Neural crest cell (in vitro differentiated cells): ENCODE results near the gene LRMDA. TPM values are rescaled to one million over a fixed set of nuclear protein-coding genes. Genes with fewer than 3 reads are reported as not detected.

Experiments used
- DNase-seq: peaks from one replicate; pipeline ENCODE4 v3.0.0; 2021; ENCODE audit warnings: low read depth, mixed read lengths, low spot score
- H3K27ac Mint-ChIP-seq: one replicate; pipeline ENCODE4 v1.8.0; 2021; ENCODE audit warnings: mild to moderate bottlenecking, mixed read lengths; ENCODE audit not compliant: unreplicated experiment
- H3K27me3 Mint-ChIP-seq: 2 replicates; pipeline ENCODE4 v1.8.0; 2021; ENCODE audit warnings: low read depth, mild to moderate bottlenecking, mixed read lengths
- H3K36me3 Mint-ChIP-seq: 2 replicates; pipeline ENCODE4 v1.8.0; 2021; ENCODE audit warnings: low read depth, mild to moderate bottlenecking, mixed read lengths
- H3K4me1 Mint-ChIP-seq: 2 replicates; pipeline ENCODE4 v1.8.0; 2021; ENCODE audit warnings: mixed read lengths
- H3K4me3 Mint-ChIP-seq: one replicate; pipeline ENCODE4 v1.8.0; 2021; ENCODE audit warnings: mild to moderate bottlenecking, mixed read lengths
- H3K9me3 Mint-ChIP-seq: 2 replicates; pipeline ENCODE4 v1.8.0; 2021; ENCODE audit warnings: mixed read lengths
- total RNA-seq: library from RNA; stranded (reverse); gene quantifications from 2 replicates; pipeline ENCODE4 v1.2.1, GENCODE V29; 2021
- TF ChIP-seq, protein P1 (sequence below): fragments of 200-600 bp; sonication (generic); conservative IDR thresholded peaks from 2 replicates; pipeline ENCODE4 v1.5.0; 2021; ENCODE audit warnings: antibody characterized with exemption, mild to moderate bottlenecking

The LRMDA gene
- total RNA-seq, 1 donor from 2014 or later: 3.1 TPM

GRCh38 chr10:75653761-75654160 lies 222.3 kb downstream of the LRMDA start:
- no peak for DNase-seq
- peaks cover 2% of the 10 kb centered on the region for H3K9me3 Mint-ChIP-seq
- H3K27ac Mint-ChIP-seq: no peak overlapping the region
- H3K4me3 Mint-ChIP-seq: no peak overlapping the region
- peaks cover 38% of the 10 kb centered on the region for H3K4me1 Mint-ChIP-seq
- no peaks in the 10 kb centered on the region for H3K27me3 Mint-ChIP-seq
- H3K36me3 Mint-ChIP-seq: no peaks in the 10 kb centered on the region
- TF ChIP-seq, protein P1, sequence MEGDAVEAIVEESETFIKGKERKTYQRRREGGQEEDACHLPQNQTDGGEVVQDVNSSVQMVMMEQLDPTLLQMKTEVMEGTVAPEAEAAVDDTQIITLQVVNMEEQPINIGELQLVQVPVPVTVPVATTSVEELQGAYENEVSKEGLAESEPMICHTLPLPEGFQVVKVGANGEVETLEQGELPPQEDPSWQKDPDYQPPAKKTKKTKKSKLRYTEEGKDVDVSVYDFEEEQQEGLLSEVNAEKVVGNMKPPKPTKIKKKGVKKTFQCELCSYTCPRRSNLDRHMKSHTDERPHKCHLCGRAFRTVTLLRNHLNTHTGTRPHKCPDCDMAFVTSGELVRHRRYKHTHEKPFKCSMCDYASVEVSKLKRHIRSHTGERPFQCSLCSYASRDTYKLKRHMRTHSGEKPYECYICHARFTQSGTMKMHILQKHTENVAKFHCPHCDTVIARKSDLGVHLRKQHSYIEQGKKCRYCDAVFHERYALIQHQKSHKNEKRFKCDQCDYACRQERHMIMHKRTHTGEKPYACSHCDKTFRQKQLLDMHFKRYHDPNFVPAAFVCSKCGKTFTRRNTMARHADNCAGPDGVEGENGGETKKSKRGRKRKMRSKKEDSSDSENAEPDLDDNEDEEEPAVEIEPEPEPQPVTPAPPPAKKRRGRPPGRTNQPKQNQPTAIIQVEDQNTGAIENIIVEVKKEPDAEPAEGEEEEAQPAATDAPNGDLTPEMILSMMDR: no peak

GRCh38 chr10:75654171-75654771 lies 222.8 kb downstream of the LRMDA start:
- Mint-ChIP-seq H3K9me3 (peaks cover 2% of the 10 kb centered on the region), H3K4me3 (no peak overlapping the region), H3K4me1 (peaks cover 41% of the 10 kb centered on the region), H3K27ac (no peak overlapping the region), H3K27me3 (no peaks in the 10 kb centered on the region), H3K36me3 (no peaks in the 10 kb centered on the region)
- TF ChIP-seq, protein P1: no peak
- DNase-seq: no peak

GRCh38 chr10:75654772-75655171 lies 223.3 kb downstream of the LRMDA start:
- TF ChIP-seq, protein P1: no peak

DNA sequence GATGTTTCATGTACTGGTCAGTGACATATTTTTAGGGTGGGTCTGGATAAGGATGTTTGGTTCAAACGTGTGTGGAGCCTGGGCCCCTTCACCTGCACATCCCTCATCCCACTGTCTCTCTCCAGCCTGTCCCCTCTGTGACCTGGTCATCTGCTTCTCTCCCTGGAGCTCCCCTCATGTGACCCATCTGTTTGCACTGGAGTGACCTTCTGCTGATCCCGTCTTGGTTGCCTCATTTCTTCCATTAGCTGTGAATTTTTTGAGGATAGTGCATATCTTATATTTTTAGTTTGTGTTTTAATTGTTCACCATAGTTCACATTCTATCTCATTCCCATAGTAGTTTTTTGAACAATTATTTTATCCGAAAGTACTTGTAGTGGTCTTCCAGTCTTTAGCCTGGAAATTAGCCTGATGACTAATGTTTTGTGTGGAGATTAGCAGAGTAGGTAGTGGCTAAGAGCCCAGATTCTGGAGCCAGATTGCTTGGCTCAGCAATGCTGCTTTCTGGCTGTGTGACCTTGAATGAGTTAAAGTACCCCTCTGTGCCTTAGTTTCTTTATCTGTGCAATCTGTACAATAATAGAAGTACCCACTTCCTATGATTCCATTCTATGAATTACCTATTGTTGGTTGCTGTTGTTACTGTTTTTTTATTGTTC lies 224.5 kb downstream of the LRMDA start:
- H3K36me3 Mint-ChIP-seq: no peaks in the 10 kb centered on the region
- TF ChIP-seq, protein P1: no peak
- H3K27me3 Mint-ChIP-seq: no peaks in the 10 kb centered on the region
- H3K4me1 Mint-ChIP-seq: peaks cover 45% of the 10 kb centered on the region
- no peaks in the 10 kb centered on the region for H3K9me3 Mint-ChIP-seq
- no peak overlapping the region for H3K4me3 Mint-ChIP-seq
- no peak overlapping the region for H3K27ac Mint-ChIP-seq
- DNase-seq: no peak

More at GRCh38 chr10:75654772-75655171, 223.3 kb downstream of the LRMDA start:
- DNase-seq: no peak
- Mint-ChIP-seq H3K27ac (no peak overlapping the region), H3K36me3 (no peaks in the 10 kb centered on the region), H3K4me3 (no peak overlapping the region), H3K27me3 (no peaks in the 10 kb centered on the region), H3K4me1 (peaks cover 42% of the 10 kb centered on the region), H3K9me3 (no peaks in the 10 kb centered on the region)

GRCh38 chr10:75657351-75657750 lies 225.9 kb downstream of the LRMDA start:
- Mint-ChIP-seq H3K36me3 (no peaks in the 10 kb centered on the region), H3K4me3 (no peak overlapping the region), H3K27ac (no peak overlapping the region), H3K9me3 (no peaks in the 10 kb centered on the region), H3K4me1 (peaks cover 45% of the 10 kb centered on the region), H3K27me3 (no peaks in the 10 kb centered on the region)
- no peak for DNase-seq
- TF ChIP-seq, protein P1: no peak
